Activated CD4-positive, CD25-positive, alpha-beta regulatory T cell treated with anti-CD3 and anti-CD28 coated beads, Interleukin-2, amount 50 U/mL, for 24 hours (primary cell): ENCODE data around the gene PACS2.

Source experiments
- ATAC-seq, 2 donors: fragments of 150-1000 bp; cut with Tn5 transposase; one replicate each; pipeline ENCODE4 v1.10.0; 2021; ENCODE audit warnings: mild to moderate bottlenecking in 1 of 2, moderate library complexity in 1 of 2

PACS2 gene

DNA sequence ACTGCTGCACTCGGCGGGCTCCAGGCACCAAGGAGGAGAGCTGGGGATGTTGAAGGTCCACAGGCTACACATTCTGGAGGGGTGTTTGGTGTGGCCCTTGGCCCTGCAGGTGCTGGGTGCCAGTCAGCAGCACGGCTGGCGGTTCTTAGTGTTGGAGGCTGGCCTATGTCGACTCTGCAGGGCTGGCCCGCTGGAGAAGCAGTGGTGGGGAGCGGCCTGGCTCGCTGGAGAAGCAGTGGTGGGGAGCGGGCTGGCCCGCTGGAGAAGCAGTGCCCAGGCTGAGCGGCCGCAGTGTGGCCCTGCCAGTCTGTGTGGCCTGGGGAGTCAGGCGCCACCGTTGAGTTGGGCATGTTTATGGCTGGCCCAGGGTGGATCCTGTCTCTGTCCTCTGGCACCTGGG lies 132.4 kb downstream of the PACS2 start:
- no peak for ATAC-seq
